ENCODE results near the gene HVCN1. TPM values are rescaled to one million over a fixed set of nuclear protein-coding genes. Genes with fewer than 3 reads are reported as not detected.

HVCN1 gene
- total RNA-seq, 1 donor from 2014 or later, result 4.1 TPM

DNA sequence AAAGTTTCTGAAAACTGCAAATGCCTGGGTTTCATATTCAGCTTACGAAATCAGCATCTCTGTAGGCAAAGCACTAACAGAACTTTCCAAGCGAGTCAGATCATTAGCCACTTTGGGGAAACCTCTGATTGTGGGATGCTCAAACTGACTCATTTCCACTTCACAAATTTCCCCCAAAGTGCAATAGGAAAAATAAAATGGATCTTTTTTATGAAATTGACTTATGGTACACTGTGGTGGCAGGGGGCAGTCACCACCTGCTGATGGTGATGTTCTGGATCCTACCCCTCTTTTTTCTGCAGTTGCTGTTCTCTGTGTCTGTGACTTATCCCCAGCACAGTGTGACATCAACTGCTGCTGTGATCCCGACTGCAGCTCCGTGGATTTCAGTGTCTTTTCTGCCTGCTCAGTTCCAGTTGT, 69.4 kb downstream of the HVCN1 start:
- no peak for DNase-seq (ENCODE audit: low spot score)

DNA sequence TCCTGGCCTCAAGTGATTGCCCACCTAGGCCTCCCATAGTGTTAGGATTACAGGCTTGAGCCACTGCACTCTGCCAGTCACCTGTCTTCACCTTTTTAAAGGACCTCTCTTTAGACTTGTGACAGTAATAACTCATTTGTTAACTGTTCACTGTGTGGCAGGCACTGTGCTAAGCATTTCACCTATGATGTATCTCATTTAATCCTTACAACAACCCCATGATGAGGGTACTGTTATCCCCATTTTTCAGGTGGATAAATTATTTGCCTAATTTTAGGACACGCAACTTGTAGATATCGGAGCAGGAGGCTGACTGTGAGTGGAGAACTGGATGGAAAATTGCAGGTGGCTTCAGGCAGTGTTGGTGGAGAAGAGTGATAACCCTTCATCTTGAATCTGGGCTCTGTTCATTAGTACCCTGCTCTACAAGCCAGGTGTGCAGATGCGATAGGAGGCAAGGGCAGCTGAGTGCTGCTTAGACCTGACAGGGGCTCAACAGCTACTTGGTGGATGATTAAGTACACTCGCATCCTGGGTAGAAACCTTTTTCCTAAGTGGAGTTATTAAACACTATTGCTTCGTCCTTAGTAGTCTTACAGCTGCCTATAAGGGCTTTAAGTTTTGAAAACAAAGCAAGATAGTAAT, 72.3 kb downstream of the HVCN1 start:
- DNase-seq (ENCODE audit: low spot score), result no peak

GRCh38 chr12:110615171-110615570, 73.7 kb downstream of the HVCN1 start:
- no peak for DNase-seq (ENCODE audit: low spot score)

DNA sequence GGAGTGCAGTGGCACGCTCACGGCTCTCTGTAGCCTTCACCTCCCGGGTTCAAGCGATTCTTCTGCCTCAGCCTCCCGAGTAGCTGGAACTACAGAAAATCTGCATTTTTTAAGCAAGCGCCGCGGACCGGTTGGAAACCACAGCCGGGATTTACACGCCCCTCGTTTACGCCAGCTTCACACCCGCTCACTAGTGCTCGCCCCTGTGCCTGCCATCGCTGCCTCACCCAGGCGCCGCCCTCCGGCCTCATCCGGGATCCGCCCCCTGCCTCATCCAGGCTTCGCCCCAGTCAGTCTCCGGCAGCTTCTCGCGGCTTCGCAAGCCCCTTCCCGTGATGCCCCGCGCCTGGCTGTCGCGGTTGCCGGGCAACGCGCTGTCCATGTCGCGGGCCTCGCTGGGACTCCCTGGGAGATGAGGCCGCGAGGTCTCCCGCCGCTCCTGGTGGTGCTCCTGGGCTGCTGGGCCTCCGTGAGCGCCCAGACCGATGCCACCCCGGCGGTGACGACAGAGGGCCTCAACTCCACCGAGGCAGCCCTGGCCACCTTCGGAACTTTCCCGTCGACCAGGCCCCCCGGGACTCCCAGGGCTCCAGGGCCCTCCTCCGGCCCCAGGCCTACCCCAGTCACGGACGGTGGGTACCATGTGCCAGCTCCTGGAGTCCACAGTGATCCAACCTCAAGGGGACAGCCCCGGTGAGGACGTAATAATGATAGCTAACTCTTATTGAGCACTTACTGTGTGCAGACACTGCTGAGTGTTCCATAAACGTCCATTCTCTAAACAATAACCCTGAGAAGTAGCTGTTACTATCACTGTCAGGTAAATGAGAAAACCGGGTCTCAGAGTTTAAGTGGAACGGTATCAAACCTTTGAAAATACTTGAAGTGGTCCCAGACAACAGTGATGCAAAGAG, 74.9 kb downstream of the HVCN1 start, which contains the start of gene TCTN1:
TSS of gene TCTN1 (plus strand) at position 359 of the 914 bp plus-strand sequence. CDS start at position 413, 54 bp downstream.
- DNase-seq (ENCODE audit: low spot score), result peak; percentile 98

DNA sequence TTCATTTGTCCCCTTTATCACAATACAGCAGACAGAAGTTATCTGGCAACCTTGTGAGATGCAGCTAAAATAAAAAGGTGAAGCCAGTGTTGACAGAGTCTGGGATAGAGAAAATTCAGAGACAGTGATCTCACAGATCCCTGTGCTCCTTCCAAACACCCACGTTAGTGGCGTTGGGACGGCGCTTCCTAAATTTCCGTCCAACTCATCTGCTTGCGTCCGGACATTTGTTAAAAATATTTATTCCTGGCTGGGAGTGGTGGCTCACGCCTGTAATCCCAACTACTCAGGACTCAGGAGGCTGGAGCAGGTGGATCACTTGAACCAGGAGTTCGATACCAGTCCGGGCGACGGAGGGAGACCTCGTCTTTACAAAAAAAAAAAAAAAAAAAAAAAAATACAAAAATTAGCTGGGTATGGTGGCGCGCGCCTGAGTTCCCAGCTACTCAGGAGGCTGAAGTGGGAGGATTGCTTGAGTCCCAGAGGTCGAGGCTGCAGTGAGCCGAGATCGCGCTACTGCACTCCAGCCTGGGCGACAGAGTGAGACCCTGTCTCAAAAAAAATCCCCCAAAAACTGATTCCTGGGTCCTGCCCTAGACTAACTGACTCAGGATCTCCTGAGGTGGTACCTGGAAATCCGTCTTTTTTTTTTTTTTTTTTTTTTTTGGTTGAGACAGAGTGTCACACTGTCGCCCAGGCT, 75.7 kb downstream of the HVCN1 start:
- no peak for DNase-seq (ENCODE audit: low spot score)

DNA sequence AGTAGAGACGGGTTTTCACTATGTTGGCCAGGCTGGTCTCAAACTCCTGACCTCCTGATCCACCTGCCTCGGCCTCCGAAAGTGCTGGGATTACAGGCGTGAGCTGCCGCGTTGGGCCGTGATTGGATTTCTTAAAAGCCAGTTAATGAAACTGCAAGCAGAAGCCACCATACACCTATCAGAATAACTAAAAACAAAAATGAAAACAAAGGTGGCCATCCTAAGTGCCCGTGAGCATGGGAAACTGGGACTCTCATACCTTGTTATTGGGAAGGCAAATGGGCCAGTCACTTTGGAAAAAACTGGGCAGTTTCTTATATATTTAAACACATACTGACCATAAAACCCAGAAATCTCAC, 82.7 kb downstream of the HVCN1 start:
- DNase-seq (ENCODE audit: low spot score), result no peak

DNA sequence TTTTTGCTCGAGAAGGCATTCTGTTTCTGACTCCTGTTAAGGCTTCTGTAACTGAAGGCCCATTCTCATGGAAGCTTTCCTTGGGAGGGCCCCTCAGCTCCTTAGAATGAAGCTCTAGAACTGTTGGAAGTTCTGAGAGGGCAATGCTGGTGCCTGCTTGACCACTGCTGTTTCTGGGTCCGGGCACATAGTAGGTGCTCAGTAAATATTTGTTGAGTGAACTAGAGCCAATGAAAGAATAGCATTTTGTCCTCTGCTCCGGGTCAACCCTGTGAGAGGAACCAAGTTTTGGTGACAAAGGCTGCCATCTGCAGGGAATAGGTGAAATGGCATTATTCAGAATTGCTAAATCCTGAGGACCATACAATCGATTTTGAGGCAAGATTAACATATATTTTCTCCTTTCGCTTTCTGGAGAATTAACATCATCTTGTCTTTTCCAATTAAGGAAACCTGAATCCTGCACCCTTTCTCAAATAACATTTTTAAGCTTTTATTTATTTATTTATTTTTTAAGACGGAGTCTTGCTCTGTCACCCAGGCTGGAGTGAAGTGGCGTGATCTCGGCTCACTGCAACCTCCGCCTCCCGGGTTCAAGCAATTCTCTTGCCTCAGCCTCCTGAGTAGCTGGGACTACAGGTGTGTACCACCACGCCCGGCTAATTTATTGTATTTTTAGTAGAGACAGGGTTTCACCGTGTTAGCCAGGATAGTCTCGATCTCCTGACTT, 86.7 kb downstream of the HVCN1 start:
- peak; percentile 52 for DNase-seq (ENCODE audit: low spot score)

DNA sequence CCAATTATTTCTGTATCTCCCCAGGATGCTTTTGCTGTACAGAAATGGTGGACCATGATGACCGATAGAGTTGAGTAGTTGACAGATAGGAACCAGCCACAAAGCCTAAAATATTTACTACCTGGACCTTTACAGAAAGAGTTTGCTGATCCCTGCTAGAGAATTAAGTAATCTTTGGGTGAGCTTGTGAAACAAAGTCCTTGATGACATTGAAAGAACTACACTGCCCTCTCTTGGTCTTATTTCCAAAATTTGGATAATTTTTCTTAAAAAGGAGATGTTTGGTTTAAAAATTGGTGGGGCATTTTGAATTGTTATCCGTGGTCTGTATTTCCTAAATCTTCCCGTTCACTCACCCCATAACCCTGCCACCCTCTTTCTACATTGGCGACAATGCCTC, 88.7 kb downstream of the HVCN1 start:
- DNase-seq (ENCODE audit: low spot score), result peak; percentile 65

DNA sequence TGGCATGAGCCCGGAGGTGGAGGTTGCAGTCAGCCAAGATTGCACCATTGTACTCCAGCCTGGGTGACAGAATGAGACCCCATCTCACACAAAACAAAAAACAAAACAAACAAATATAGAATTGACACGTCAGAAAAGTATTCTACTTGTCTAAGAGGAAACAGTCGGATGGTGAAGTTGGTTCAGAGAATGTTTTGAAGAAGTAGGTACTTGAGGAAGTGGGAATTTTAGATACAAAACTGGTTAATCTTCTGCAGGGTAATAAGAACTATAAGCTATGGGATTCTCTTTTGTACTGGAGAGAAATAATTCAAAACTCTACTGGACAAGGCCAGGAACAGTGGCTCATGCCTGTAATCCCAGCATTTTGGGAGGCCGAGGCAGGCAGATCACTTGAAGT, 89.6 kb downstream of the HVCN1 start:
- no peak for DNase-seq (ENCODE audit: low spot score)

Other genes with a start within 250 kb of the HVCN1 start
- 231 TPM for gene ARPC3, start 238.8 kb downstream of the HVCN1 start, total RNA-seq (ENCODE audit: insufficient read depth, low replicate concordance)
- 16.6 TPM for gene GPN3, start 220.9 kb downstream of the HVCN1 start, total RNA-seq (ENCODE audit: insufficient read depth, low replicate concordance)
- 19.5 TPM for gene FAM216A, start 220.3 kb downstream of the HVCN1 start, total RNA-seq (ENCODE audit: insufficient read depth, low replicate concordance)
- gene VPS29, start 187.0 kb downstream of the HVCN1 start, total RNA-seq (ENCODE audit: insufficient read depth, low replicate concordance), result 64.3 TPM
- gene RAD9B, start 186.8 kb downstream of the HVCN1 start, total RNA-seq (ENCODE audit: insufficient read depth, low replicate concordance), result 0.96 TPM
- 13.2 TPM for gene PPTC7, start 105.8 kb downstream of the HVCN1 start, total RNA-seq (ENCODE audit: insufficient read depth, low replicate concordance)
- gene TCTN1, start 75.0 kb downstream of the HVCN1 start, total RNA-seq (ENCODE audit: insufficient read depth, low replicate concordance), result 28.6 TPM
- 108 TPM for gene PPP1CC, start 53.8 kb upstream of the HVCN1 start, total RNA-seq (ENCODE audit: insufficient read depth, low replicate concordance)
- not detected for gene CCDC63, start 157.9 kb upstream of the HVCN1 start, total RNA-seq (ENCODE audit: insufficient read depth, low replicate concordance)
- gene MYL2, start 231.5 kb upstream of the HVCN1 start, total RNA-seq (ENCODE audit: insufficient read depth, low replicate concordance), result not detected

Data from umbilical cord (tissue), 2 donors.